ENCODE data around the gene MED27.

Gene MED27

GRCh38 chr9:131951905-131952304 lies 127.8 kb downstream of the MED27 start:
- H3K36me3 ChIP-seq (ENCODE audit: insufficient read depth, insufficient read length, low read length): peaks cover 2% of the 10 kb centered on the region
- DNase-seq (ENCODE audit: low read depth, low spot score): no peak
- TF ChIP-seq SUZ12 (IDR thresholded peaks at IDR 0.05; ENCODE audit: extremely low read depth, insufficient read depth, insufficient read length) (no peak), YY1 (IDR thresholded peaks at IDR 0.05; ENCODE audit: insufficient read depth, insufficient read length) (no peak), ZNF274 (IDR thresholded peaks at IDR 0.05; ENCODE audit: low read depth, low read length) (no peak)
- H3K4me1 ChIP-seq (ENCODE audit: insufficient read depth, insufficient read length): peaks cover 4% of the 10 kb centered on the region
- H3K9ac ChIP-seq (ENCODE audit: insufficient read length, low read depth): no peak overlapping the region
- no peak overlapping the region for H3K4me3 ChIP-seq (ENCODE audit: insufficient read length, low read depth)
- no peaks in the 10 kb centered on the region for H3K27me3 ChIP-seq (ENCODE audit: insufficient read depth, insufficient read length)
- 0 out of 2 replicates have a peak, but pooled peaks cover 3% of the 10 kb centered on the region for H3K9me3 ChIP-seq (ENCODE audit: insufficient read depth, low read length)

GRCh38 chr9:131951155-131951554 lies 128.5 kb downstream of the MED27 start:
- DNase-seq (ENCODE audit: low read depth, low spot score): no peak
- Histone ChIP-seq H3K9me3 (ENCODE audit: insufficient read depth, low read length) (0 out of 2 replicates have a peak, but pooled peaks cover 3% of the 10 kb centered on the region), H3K9ac (ENCODE audit: insufficient read length, low read depth) (no peak overlapping the region), H3K4me3 (ENCODE audit: insufficient read length, low read depth) (no peak overlapping the region), H3K27me3 (ENCODE audit: insufficient read depth, insufficient read length) (no peaks in the 10 kb centered on the region), H3K36me3 (ENCODE audit: insufficient read depth, insufficient read length, low read length) (peaks cover 1% of the 10 kb centered on the region), H3K4me1 (ENCODE audit: insufficient read depth, insufficient read length) (peaks cover 4% of the 10 kb centered on the region)
- TF ChIP-seq YY1 (IDR thresholded peaks at IDR 0.05; ENCODE audit: insufficient read depth, insufficient read length): no peak
- TF ChIP-seq SUZ12 (IDR thresholded peaks at IDR 0.05; ENCODE audit: extremely low read depth, insufficient read depth, insufficient read length): no peak
- TF ChIP-seq ZNF274 (IDR thresholded peaks at IDR 0.05; ENCODE audit: low read depth, low read length): no peak

- Histone ChIP-seq H3K9me3 (ENCODE audit: insufficient read depth, low read length) (0 out of 2 replicates have a peak, but pooled peaks cover 3% of the 10 kb centered on the region), H3K4me3 (ENCODE audit: insufficient read length, low read depth) (no peak overlapping the region), H3K27me3 (ENCODE audit: insufficient read depth, insufficient read length) (no peaks in the 10 kb centered on the region), H3K36me3 (ENCODE audit: insufficient read depth, insufficient read length, low read length) (no peaks in the 10 kb centered on the region), H3K9ac (ENCODE audit: insufficient read length, low read depth) (no peak overlapping the region), H3K4me1 (ENCODE audit: insufficient read depth, insufficient read length) (peaks cover 4% of the 10 kb centered on the region)
- TF ChIP-seq ZNF274 (IDR thresholded peaks at IDR 0.05; ENCODE audit: low read depth, low read length) (no peak), YY1 (IDR thresholded peaks at IDR 0.05; ENCODE audit: insufficient read depth, insufficient read length) (no peak), SUZ12 (IDR thresholded peaks at IDR 0.05; ENCODE audit: extremely low read depth, insufficient read depth, insufficient read length) (no peak)
- no peak for DNase-seq (ENCODE audit: low read depth, low spot score)
Measured at GRCh38 chr9:131950487-131950886, 129.2 kb downstream of the MED27 start.

- no peaks in the 10 kb centered on the region for H3K4me1 ChIP-seq (ENCODE audit: insufficient read depth, insufficient read length)
- no peak for DNase-seq (ENCODE audit: low read depth, low spot score)
- H3K36me3 ChIP-seq (ENCODE audit: insufficient read depth, insufficient read length, low read length): no peaks in the 10 kb centered on the region
- H3K9me3 ChIP-seq (ENCODE audit: insufficient read depth, low read length): 0 out of 2 replicates have a peak, but pooled peaks cover 3% of the 10 kb centered on the region
- H3K9ac ChIP-seq (ENCODE audit: insufficient read length, low read depth): no peak overlapping the region
- TF ChIP-seq ZNF274 (IDR thresholded peaks at IDR 0.05; ENCODE audit: low read depth, low read length): no peak
- TF ChIP-seq SUZ12 (IDR thresholded peaks at IDR 0.05; ENCODE audit: extremely low read depth, insufficient read depth, insufficient read length): no peak
- no peak for TF ChIP-seq YY1 (IDR thresholded peaks at IDR 0.05; ENCODE audit: insufficient read depth, insufficient read length)
- H3K27me3 ChIP-seq (ENCODE audit: insufficient read depth, insufficient read length): no peaks in the 10 kb centered on the region
- no peak overlapping the region for H3K4me3 ChIP-seq (ENCODE audit: insufficient read length, low read depth)
Measured at GRCh38 chr9:131946180-131946579, 133.5 kb downstream of the MED27 start.

GRCh38 chr9:131943351-131943841 lies 136.3 kb downstream of the MED27 start:
- peaks cover 4% of the 10 kb centered on the region for H3K36me3 ChIP-seq (ENCODE audit: insufficient read depth, insufficient read length, low read length)
- H3K4me1 ChIP-seq (ENCODE audit: insufficient read depth, insufficient read length): no peaks in the 10 kb centered on the region
- H3K4me3 ChIP-seq (ENCODE audit: insufficient read length, low read depth): no peak overlapping the region
- DNase-seq (ENCODE audit: low read depth, low spot score): no peak
- no peaks in the 10 kb centered on the region for H3K27me3 ChIP-seq (ENCODE audit: insufficient read depth, insufficient read length)
- H3K9me3 ChIP-seq (ENCODE audit: insufficient read depth, low read length): no peaks in the 10 kb centered on the region
- TF ChIP-seq YY1 (IDR thresholded peaks at IDR 0.05; ENCODE audit: insufficient read depth, insufficient read length): no peak
- no peak for TF ChIP-seq SUZ12 (IDR thresholded peaks at IDR 0.05; ENCODE audit: extremely low read depth, insufficient read depth, insufficient read length)
- TF ChIP-seq ZNF274 (IDR thresholded peaks at IDR 0.05; ENCODE audit: low read depth, low read length): no peak
- H3K9ac ChIP-seq (ENCODE audit: insufficient read length, low read depth): no peak overlapping the region

GRCh38 chr9:131942146-131942720 lies 137.4 kb downstream of the MED27 start:
- Histone ChIP-seq H3K36me3 (ENCODE audit: insufficient read depth, insufficient read length, low read length) (peaks cover 16% of the 10 kb centered on the region), H3K9me3 (ENCODE audit: insufficient read depth, low read length) (no peaks in the 10 kb centered on the region), H3K4me3 (ENCODE audit: insufficient read length, low read depth) (no peak overlapping the region), H3K27me3 (ENCODE audit: insufficient read depth, insufficient read length) (no peaks in the 10 kb centered on the region), H3K9ac (ENCODE audit: insufficient read length, low read depth) (no peak overlapping the region), H3K4me1 (ENCODE audit: insufficient read depth, insufficient read length) (no peaks in the 10 kb centered on the region)
- TF ChIP-seq YY1 (IDR thresholded peaks at IDR 0.05; ENCODE audit: insufficient read depth, insufficient read length) (no peak), ZNF274 (IDR thresholded peaks at IDR 0.05; ENCODE audit: low read depth, low read length) (no peak), SUZ12 (IDR thresholded peaks at IDR 0.05; ENCODE audit: extremely low read depth, insufficient read depth, insufficient read length) (no peak)
- no peak for DNase-seq (ENCODE audit: low read depth, low spot score)

GRCh38 chr9:131937451-131937850 lies 142.2 kb downstream of the MED27 start:
- no peaks in the 10 kb centered on the region for H3K27me3 ChIP-seq (ENCODE audit: insufficient read depth, insufficient read length)
- DNase-seq (ENCODE audit: low read depth, low spot score): no peak
- H3K9ac ChIP-seq (ENCODE audit: insufficient read length, low read depth): no peak overlapping the region
- H3K36me3 ChIP-seq (ENCODE audit: insufficient read depth, insufficient read length, low read length): peaks cover 22% of the 10 kb centered on the region
- no peaks in the 10 kb centered on the region for H3K4me1 ChIP-seq (ENCODE audit: insufficient read depth, insufficient read length)
- TF ChIP-seq SUZ12 (IDR thresholded peaks at IDR 0.05; ENCODE audit: extremely low read depth, insufficient read depth, insufficient read length) (no peak), ZNF274 (IDR thresholded peaks at IDR 0.05; ENCODE audit: low read depth, low read length) (no peak), YY1 (IDR thresholded peaks at IDR 0.05; ENCODE audit: insufficient read depth, insufficient read length) (no peak)
- H3K9me3 ChIP-seq (ENCODE audit: insufficient read depth, low read length): no peaks in the 10 kb centered on the region
- no peak overlapping the region for H3K4me3 ChIP-seq (ENCODE audit: insufficient read length, low read depth)

Data from NT2/D1 (cell line).